ENCODE data around the gene AKAP9. TPM values are rescaled to one million over a fixed set of nuclear protein-coding genes. Genes with fewer than 3 reads are reported as not detected.

The AKAP9 gene
- total and polyA plus RNA-seq, 2 donors (not counting 3 experiments of a cell fraction or from before 2014, with no cell fraction given) = 9.5 to 51.6 TPM

GRCh38 chr7:92058040-92058439, 117.4 kb downstream of the AKAP9 start:
- H3K9me3 ChIP-seq (replicated peaks; ENCODE audit: control insufficient read depth, insufficient read depth, low read length) = no peaks in the 10 kb centered on the region
- no peak overlapping the region for H3K9ac ChIP-seq (replicated peaks; ENCODE audit: extremely low read depth, insufficient read depth, low read length)
- H3K4me1 ChIP-seq (ENCODE audit: control insufficient read depth, extremely low read depth, insufficient read depth, low read length) = no peaks in the 10 kb centered on the region
- DNase-seq (ENCODE audit: low read depth, low spot score) = no peak
- no peaks in the 10 kb centered on the region for H3K79me2 ChIP-seq (ENCODE audit: control insufficient read depth, insufficient read depth, low read length)
- H3K4me2 ChIP-seq (ENCODE audit: insufficient read depth, low read length) = no peak overlapping the region
- no peak overlapping the region for H3K4me3 ChIP-seq (replicated peaks in 1 of 3; ENCODE audit: insufficient read depth in 1 of 3, low read depth in 1 of 3, low read length in 3 of 3)
- H2AFZ ChIP-seq (ENCODE audit: low read depth, low read length) = no peak overlapping the region
- no TSS peak for BruUV-seq (replicated peaks)
- peaks cover 0 to 3% of the 10 kb centered on the region in 2 experiments for H3K36me3 ChIP-seq (ENCODE audit: control insufficient read depth in 2 of 2, extremely low read depth in 1 of 2, insufficient read depth in 2 of 2, low read length in 2 of 2)
- ChIA-PET CTCF (no interaction called here), POLR2A (no interaction called here)
- intact Hi-C loops (cut with micrococcal nuclease) (no loop called here), dilution Hi-C loops (cut with MboI; ENCODE audit: extremely low pct_ligation_motif_present, low sequenced_read_pairs) (no loop called here)
- H3K9me1 ChIP-seq (replicated peaks; ENCODE audit: control insufficient read depth, extremely low read depth, insufficient read depth, low read length) = no peaks in the 10 kb centered on the region
- no peaks in the 10 kb centered on the region for H4K20me1 ChIP-seq (replicated peaks; ENCODE audit: control insufficient read depth, extremely low read depth, insufficient read depth, low read length)
- no peak for FAIRE-seq
- no peak overlapping the region for H3K27ac ChIP-seq (ENCODE audit: insufficient read depth, low read depth, low read length)
- TF ChIP-seq GATA2 (IDR thresholded peaks at IDR 0.05; ENCODE audit: insufficient read depth, insufficient read length, low read depth, low read length) (no peak), MYC (IDR thresholded peaks at IDR 0.05; ENCODE audit: low read depth, low read length) (no peak), POLR2A (IDR thresholded peaks at IDR 0.05; ENCODE audit: low read depth, low read length) (no peak), EZH2 (IDR thresholded peaks at IDR 0.05; ENCODE audit: borderline replicate concordance, low read depth, low read length, severe bottlenecking) (no peak), POLR2AphosphoS5 (IDR thresholded peaks at IDR 0.05; ENCODE audit: insufficient read depth, low read depth, low read length) (no peak)
- TF ChIP-seq, protein P1, sequence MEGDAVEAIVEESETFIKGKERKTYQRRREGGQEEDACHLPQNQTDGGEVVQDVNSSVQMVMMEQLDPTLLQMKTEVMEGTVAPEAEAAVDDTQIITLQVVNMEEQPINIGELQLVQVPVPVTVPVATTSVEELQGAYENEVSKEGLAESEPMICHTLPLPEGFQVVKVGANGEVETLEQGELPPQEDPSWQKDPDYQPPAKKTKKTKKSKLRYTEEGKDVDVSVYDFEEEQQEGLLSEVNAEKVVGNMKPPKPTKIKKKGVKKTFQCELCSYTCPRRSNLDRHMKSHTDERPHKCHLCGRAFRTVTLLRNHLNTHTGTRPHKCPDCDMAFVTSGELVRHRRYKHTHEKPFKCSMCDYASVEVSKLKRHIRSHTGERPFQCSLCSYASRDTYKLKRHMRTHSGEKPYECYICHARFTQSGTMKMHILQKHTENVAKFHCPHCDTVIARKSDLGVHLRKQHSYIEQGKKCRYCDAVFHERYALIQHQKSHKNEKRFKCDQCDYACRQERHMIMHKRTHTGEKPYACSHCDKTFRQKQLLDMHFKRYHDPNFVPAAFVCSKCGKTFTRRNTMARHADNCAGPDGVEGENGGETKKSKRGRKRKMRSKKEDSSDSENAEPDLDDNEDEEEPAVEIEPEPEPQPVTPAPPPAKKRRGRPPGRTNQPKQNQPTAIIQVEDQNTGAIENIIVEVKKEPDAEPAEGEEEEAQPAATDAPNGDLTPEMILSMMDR (IDR thresholded peaks at IDR 0.05; ENCODE audit: extremely low read depth in 1 of 2, insufficient read depth in 1 of 2, low read depth in 1 of 2, low read length in 2 of 2) = no peak
- TF ChIP-seq, protein P2, sequence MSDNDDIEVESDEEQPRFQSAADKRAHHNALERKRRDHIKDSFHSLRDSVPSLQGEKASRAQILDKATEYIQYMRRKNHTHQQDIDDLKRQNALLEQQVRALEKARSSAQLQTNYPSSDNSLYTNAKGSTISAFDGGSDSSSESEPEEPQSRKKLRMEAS (IDR thresholded peaks at IDR 0.05; ENCODE audit: insufficient read depth, insufficient read length) = no peak
- no peaks in the 10 kb centered on the region for H3K27me3 ChIP-seq (ENCODE audit: control insufficient read depth in 2 of 2, insufficient read depth in 2 of 2, low read length in 2 of 2)

All from endothelial cell of umbilical vein (primary cell).